Prostate gland (tissue), 2 donors: ENCODE data around the gene GABRG3. TPM values are rescaled to one million over a fixed set of nuclear protein-coding genes. Genes with fewer than 3 reads are reported as not detected.

ENCODE experiments used
- DNase-seq: peaks from one replicate; pipeline ENCODE4 v3.0.0-alpha.2; 2019; ENCODE audit warnings: low spot score
- H3K27ac ChIP-seq, 2 donors: fragments of 200-600 bp; sonication (generic); 2 replicates each; pipeline ENCODE4 v1.5.1; 2017 to 2019
- H3K27me3 ChIP-seq: fragments of 200-600 bp; sonication (generic); replicated peaks from 2 replicates; pipeline ENCODE4 v1.5.1; 2019; ENCODE audit not compliant: insufficient read depth
- H3K36me3 ChIP-seq, 2 donors: fragments of 200-600 bp; sonication (generic); 1 replicate in 1 of 2; 2 replicates in 1 of 2; pipeline versions ENCODE4 v1.5.1 to v1.8.1; 2017 to 2019
- H3K4me1 ChIP-seq: fragments of 200-600 bp; sonication (generic); replicated peaks from 2 replicates; pipeline ENCODE4 v1.5.1; 2019
- H3K4me3 ChIP-seq, 2 donors: fragments of 200-600 bp; sonication (generic); 2 replicates each; pipeline ENCODE4 v1.5.1; 2017 to 2019
- H3K9me3 ChIP-seq: fragments of 200-600 bp; sonication (generic); 2 replicates; pipeline ENCODE4 v1.5.1; 2017
- CTCF ChIP-seq, 4 experiments: fragments of 200-600 bp in 2 of 4; fragments of 450-650 bp in 2 of 4; sonication (generic) in 2 of 4; IDR thresholded peaks; 1 replicate in 3 of 4; 2 replicates in 1 of 4; pipeline ENCODE4 v1.5.1; 2016 to 2019; ENCODE audit warnings: antibody characterized with exemption in 4 of 4, mild to moderate bottlenecking in 2 of 4, moderate library complexity in 2 of 4
- POLR2A ChIP-seq: fragments of 450-650 bp; IDR thresholded peaks from one replicate; pipeline ENCODE4 v1.6.1; 2016; ENCODE audit warnings: antibody characterized with exemption, mild to moderate bottlenecking
- POLR2AphosphoS5 ChIP-seq: sonication (generic); formaldehyde crosslinking; IDR thresholded peaks from one replicate; pipeline ENCODE4 v1.6.1; 2017; ENCODE audit warnings: antibody characterized with exemption
- WGBS: methylation state at CpG from one replicate; pipeline ENCODE4 v1.1.5; 2018; 5-methylcytosine and 5-hydroxymethylcytosine counted together
- intact Hi-C: fragments of 100-400 bp; cut with DNase I; formaldehyde crosslinking; loops from one replicate; pipeline ENCODE4 v1.14.2; 2022
- total RNA-seq, 2 donors: library from RNA; depleted of rRNA; stranded (reverse); fragments of >200 nt; gene quantifications; one replicate each; pipeline ENCODE4 v1.1.0, GENCODE V29; 2016

Gene GABRG3
- total RNA-seq, 2 donors from 2014 or later = 15.6 to 35.4 TPM

GRCh38 chr15:27220199-27220598 lies 249.2 kb downstream of the GABRG3 start:
- H3K9me3 ChIP-seq = no peaks in the 10 kb centered on the region
- H3K4me1 ChIP-seq = no peaks in the 10 kb centered on the region
- no peak for TF ChIP-seq POLR2A
- TF ChIP-seq POLR2AphosphoS5 = no peak
- TF ChIP-seq CTCF (IDR thresholded peaks at IDR 0.05) = no peak
- no peak for DNase-seq
- H3K36me3 ChIP-seq = no peaks in the 10 kb centered on the region
- no peaks in the 10 kb centered on the region for H3K27me3 ChIP-seq
- no peak overlapping the region for H3K4me3 ChIP-seq
- WGBS = 85% methylated on average over 4 of the region's 4 CpGs
- no peak overlapping the region for H3K27ac ChIP-seq
- intact Hi-C loops = no loop called here

- no peaks in the 10 kb centered on the region for H3K27me3 ChIP-seq
- no peaks in the 10 kb centered on the region for H3K4me1 ChIP-seq
- no peaks in the 10 kb centered on the region for H3K36me3 ChIP-seq
- H3K27ac ChIP-seq = no peak overlapping the region
- no peak for DNase-seq
- intact Hi-C loops = no loop called here
- no peaks in the 10 kb centered on the region for H3K9me3 ChIP-seq
- no peak for TF ChIP-seq CTCF (IDR thresholded peaks at IDR 0.05)
- no peak for TF ChIP-seq POLR2AphosphoS5
- no peak for TF ChIP-seq POLR2A
- WGBS = 55% methylated on average over 4 of the region's 4 CpGs
- H3K4me3 ChIP-seq = no peak overlapping the region
These were observed 251.5 kb downstream of the GABRG3 start for GRCh38 chr15:27222479-27222878.

GRCh38 chr15:27223179-27223578 lies 252.2 kb downstream of the GABRG3 start:
- H3K9me3 ChIP-seq = no peaks in the 10 kb centered on the region
- TF ChIP-seq POLR2A (no peak), POLR2AphosphoS5 (no peak), CTCF (IDR thresholded peaks at IDR 0.05) (no peak)
- H3K4me1 ChIP-seq = no peaks in the 10 kb centered on the region
- H3K36me3 ChIP-seq = no peaks in the 10 kb centered on the region
- no peak overlapping the region for H3K27ac ChIP-seq
- no peak for DNase-seq
- WGBS = 36% methylated on average over 2 of the region's 2 CpGs
- H3K4me3 ChIP-seq = no peak overlapping the region
- intact Hi-C loops = no loop called here
- H3K27me3 ChIP-seq = no peaks in the 10 kb centered on the region

GRCh38 chr15:27231811-27232210 lies 260.8 kb downstream of the GABRG3 start:
- Histone ChIP-seq H3K4me3 (no peak overlapping the region), H3K36me3 (no peaks in the 10 kb centered on the region), H3K4me1 (no peaks in the 10 kb centered on the region), H3K9me3 (no peaks in the 10 kb centered on the region), H3K27me3 (no peaks in the 10 kb centered on the region), H3K27ac (no peak overlapping the region)
- no peak for TF ChIP-seq POLR2AphosphoS5
- TF ChIP-seq POLR2A = no peak
- TF ChIP-seq CTCF (IDR thresholded peaks at IDR 0.05) = no peak
- WGBS = 55% methylated on average over 2 of the region's 2 CpGs
- intact Hi-C loops = no loop called here
- no peak for DNase-seq

- no peaks in the 10 kb centered on the region for H3K27me3 ChIP-seq
- H3K9me3 ChIP-seq = no peaks in the 10 kb centered on the region
- intact Hi-C loops = no loop called here
- no peak overlapping the region for H3K4me3 ChIP-seq
- no peak overlapping the region for H3K27ac ChIP-seq
- TF ChIP-seq CTCF (IDR thresholded peaks at IDR 0.05) (no peak), POLR2AphosphoS5 (no peak), POLR2A (no peak)
- no peaks in the 10 kb centered on the region for H3K36me3 ChIP-seq
- WGBS = 78% methylated on average over 4 of the region's 4 CpGs
- DNase-seq = no peak
- H3K4me1 ChIP-seq = no peaks in the 10 kb centered on the region
These were observed 261.9 kb downstream of the GABRG3 start for GRCh38 chr15:27232876-27233275.
